Right atrium auricular region (tissue), 2 donors: ENCODE measurements around the gene DDX10. TPM values are rescaled to one million over a fixed set of nuclear protein-coding genes. Genes with fewer than 3 reads are reported as not detected.
A peak's percentile ranks its signal among the peaks of the same experiment; 100 is the strongest.

Experiments
- DNase-seq: peaks from one replicate; pipeline ENCODE4 v3.0.0-alpha.2; 2019; ENCODE audit warnings: low spot score
- H3K27ac ChIP-seq, 2 donors: fragments of 200-600 bp; sonication (generic); 1 replicate in 1 of 2; 2 replicates in 1 of 2; pipeline ENCODE4 v1.5.1; 2016 to 2019
- H3K27me3 ChIP-seq, 2 donors: fragments of 200-600 bp; sonication (generic); one replicate each; pipeline versions ENCODE4 v1.5.1 to v1.6.0; 2017 to 2019
- H3K36me3 ChIP-seq: fragments of 200-600 bp; sonication (generic); one replicate; pipeline ENCODE4 v1.5.1; 2016
- H3K4me1 ChIP-seq, 2 donors: fragments of 200-600 bp; sonication (generic); one replicate each; pipeline versions ENCODE4 v1.5.1 to v1.6.0; 2017 to 2019
- H3K4me3 ChIP-seq, 2 donors: fragments of 200-600 bp; sonication (generic); 1 replicate in 1 of 2; 2 replicates in 1 of 2; pipeline ENCODE4 v1.5.1; 2017 to 2019; ENCODE audit warnings: mild to moderate bottlenecking in 1 of 2, moderate library complexity in 1 of 2
- H3K9me3 ChIP-seq, 2 donors: fragments of 200-600 bp; sonication (generic); one replicate each; pipeline ENCODE4 v1.5.1; 2019
- CTCF ChIP-seq, 2 donors: fragments of 200-600 bp; sonication (generic); IDR thresholded peaks; one replicate each; pipeline ENCODE4 v1.5.1; 2019; ENCODE audit warnings: antibody characterized with exemption in 2 of 2
- total RNA-seq, 2 donors: library from RNA; depleted of rRNA; stranded (reverse); fragments of >200 nt; gene quantifications; one replicate each; pipeline ENCODE4 v1.1.0, GENCODE V29; 2016

Gene DDX10
- total RNA-seq, 2 donors from 2014 or later: 11.8 to 13.1 TPM

- DNase-seq: no peak
- peaks cover 20% of the 10 kb centered on the region for H3K36me3 ChIP-seq
- no peak overlapping the region for H3K4me3 ChIP-seq
- no peak for TF ChIP-seq CTCF (IDR thresholded peaks at IDR 0.05)
- peaks cover 0 to 15% of the 10 kb centered on the region in 2 donors for H3K4me1 ChIP-seq
- H3K9me3 ChIP-seq: no peaks in the 10 kb centered on the region
- H3K27ac ChIP-seq: peak overlapping the region in 1 of 2 donors; percentile 54
- no peaks in the 10 kb centered on the region for H3K27me3 ChIP-seq
These were observed 7.2 kb downstream of the DDX10 start for GRCh38 chr11:108672113-108672512.

DNA sequence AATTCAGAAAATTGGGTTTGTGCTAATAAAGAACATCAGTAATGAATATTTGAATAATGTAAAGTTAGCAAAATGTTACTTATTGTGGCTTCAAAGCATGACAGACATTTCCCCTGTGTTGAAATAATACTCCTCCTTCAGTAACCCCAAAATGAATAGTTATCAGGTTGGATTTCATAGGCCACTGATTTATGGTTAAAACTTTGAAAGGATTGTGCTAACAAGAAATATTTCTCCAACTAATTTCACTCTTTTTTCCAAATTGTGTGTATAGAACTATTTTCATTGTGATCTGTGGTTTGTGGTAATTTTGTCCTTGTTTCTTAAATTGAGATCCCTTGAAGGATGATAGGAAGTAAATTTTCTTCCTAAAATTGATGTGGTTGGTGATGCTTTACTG, 7.9 kb downstream of the DDX10 start:
- peaks cover 27% of the 10 kb centered on the region for H3K36me3 ChIP-seq
- H3K4me1 ChIP-seq: peaks cover 0 to 10% of the 10 kb centered on the region in 2 donors
- no peaks in the 10 kb centered on the region for H3K9me3 ChIP-seq
- H3K27me3 ChIP-seq: no peaks in the 10 kb centered on the region
- TF ChIP-seq CTCF (IDR thresholded peaks at IDR 0.05): no peak
- H3K27ac ChIP-seq: peak overlapping the region in 1 of 2 donors; percentile 54
- DNase-seq: no peak
- H3K4me3 ChIP-seq: no peak overlapping the region

GRCh38 chr11:108679045-108679444, 14.2 kb downstream of the DDX10 start:
- no peak for DNase-seq
- TF ChIP-seq CTCF (IDR thresholded peaks at IDR 0.05): no peak
- H3K9me3 ChIP-seq: no peaks in the 10 kb centered on the region
- H3K4me1 ChIP-seq: no peaks in the 10 kb centered on the region
- H3K27ac ChIP-seq: no peak overlapping the region
- H3K4me3 ChIP-seq: no peak overlapping the region
- H3K36me3 ChIP-seq: peaks cover 56% of the 10 kb centered on the region
- H3K27me3 ChIP-seq: no peaks in the 10 kb centered on the region

DNA sequence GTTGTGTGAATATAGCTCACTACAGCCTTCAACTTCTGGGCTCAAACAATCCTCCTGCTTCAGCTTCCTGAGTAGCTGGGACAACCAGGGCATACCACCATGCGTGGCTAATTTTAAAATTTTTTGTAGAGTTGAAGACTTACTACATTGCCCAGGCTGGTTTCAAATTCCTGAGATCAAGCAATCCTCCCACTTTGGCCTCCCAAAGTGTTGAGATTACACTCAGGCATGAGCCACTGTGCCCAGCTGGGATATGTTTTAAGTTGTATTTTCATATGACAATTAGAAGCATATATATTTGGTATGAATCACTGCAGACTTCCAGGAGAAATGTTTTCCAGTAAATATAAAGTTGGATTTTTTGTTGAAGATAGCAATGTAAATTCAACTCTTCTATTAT, 15.4 kb downstream of the DDX10 start:
- DNase-seq: no peak
- Histone ChIP-seq H3K27ac (no peak overlapping the region), H3K4me3 (no peak overlapping the region), H3K4me1 (no peaks in the 10 kb centered on the region), H3K9me3 (no peaks in the 10 kb centered on the region), H3K36me3 (peaks cover 54% of the 10 kb centered on the region), H3K27me3 (no peaks in the 10 kb centered on the region)
- TF ChIP-seq CTCF (IDR thresholded peaks at IDR 0.05): no peak

DNA sequence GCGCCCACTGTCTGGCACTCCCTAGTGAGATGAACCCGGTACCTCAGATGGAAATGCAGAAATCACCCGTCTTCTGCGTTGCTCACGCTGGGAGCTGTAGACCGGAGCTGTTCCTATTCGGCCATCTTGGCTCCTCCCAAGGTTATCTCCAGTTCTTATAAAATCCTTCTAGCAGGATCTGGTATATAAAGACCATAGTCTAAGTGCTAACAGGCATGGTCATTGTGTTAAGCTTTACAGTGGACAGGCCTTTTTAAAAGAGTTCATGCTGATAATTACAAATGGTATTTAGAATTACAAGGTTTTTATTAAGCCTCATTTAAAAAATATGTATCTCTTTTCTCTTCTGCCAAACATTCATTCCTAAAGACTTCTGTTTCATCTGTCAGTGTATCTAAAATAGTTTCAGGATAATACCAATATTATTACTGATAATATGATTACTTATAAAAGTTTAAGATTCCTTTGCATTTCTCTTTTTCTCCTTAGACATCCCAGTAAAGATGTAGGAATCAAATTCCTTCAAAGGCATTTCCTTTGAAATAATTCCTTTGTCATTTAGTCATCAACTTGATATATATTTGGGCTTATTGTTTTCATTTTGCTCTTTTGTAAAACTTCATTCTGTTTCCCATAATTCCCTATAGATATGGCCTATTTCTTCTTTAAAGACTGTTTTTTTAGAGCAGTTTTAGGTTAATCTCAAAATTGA, 20.7 kb downstream of the DDX10 start:
- no peak for DNase-seq
- Histone ChIP-seq H3K4me1 (no peaks in the 10 kb centered on the region), H3K36me3 (peaks cover 32% of the 10 kb centered on the region), H3K4me3 (no peak overlapping the region), H3K9me3 (no peaks in the 10 kb centered on the region), H3K27me3 (no peaks in the 10 kb centered on the region), H3K27ac (no peak overlapping the region)
- TF ChIP-seq CTCF (IDR thresholded peaks at IDR 0.05): no peak

DNA sequence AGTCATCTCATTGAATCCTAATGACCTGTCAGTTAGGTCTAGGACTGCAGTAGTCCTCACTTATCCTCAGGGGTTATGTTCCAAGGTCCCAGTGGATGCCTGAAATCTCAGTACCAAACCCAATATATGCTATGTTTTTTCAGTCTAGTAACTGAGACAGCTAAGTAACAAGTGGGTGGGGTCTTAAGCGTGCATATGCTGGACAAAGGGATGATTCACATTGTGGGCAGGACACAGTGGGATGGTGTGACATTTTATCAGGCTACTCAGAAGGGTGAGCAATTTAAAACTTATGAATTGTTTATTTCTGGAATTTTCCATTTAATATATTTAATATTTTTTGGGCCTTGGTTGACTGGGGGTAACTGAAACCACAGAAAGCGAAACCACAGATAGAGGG, 29.0 kb downstream of the DDX10 start:
- H3K4me1 ChIP-seq: no peaks in the 10 kb centered on the region
- no peak overlapping the region for H3K4me3 ChIP-seq
- H3K27me3 ChIP-seq: no peaks in the 10 kb centered on the region
- no peak for TF ChIP-seq CTCF (IDR thresholded peaks at IDR 0.05)
- peaks cover 52% of the 10 kb centered on the region for H3K36me3 ChIP-seq
- no peaks in the 10 kb centered on the region for H3K9me3 ChIP-seq
- no peak overlapping the region for H3K27ac ChIP-seq
- no peak for DNase-seq
